LNCAP (cell line): ENCODE data around the gene ORC3.

Experiments
- TF ChIP-seq, protein P1 (sequence below): fragments of 450-650 bp; IDR thresholded peaks from 2 replicates; pipeline ENCODE4 v1.5.1; 2017; ENCODE audit warnings: mild to moderate bottlenecking

ORC3 gene

GRCh38 chr6:87671555-87672029 is 81.7 kb downstream of the ORC3 start:
- TF ChIP-seq, protein P1, sequence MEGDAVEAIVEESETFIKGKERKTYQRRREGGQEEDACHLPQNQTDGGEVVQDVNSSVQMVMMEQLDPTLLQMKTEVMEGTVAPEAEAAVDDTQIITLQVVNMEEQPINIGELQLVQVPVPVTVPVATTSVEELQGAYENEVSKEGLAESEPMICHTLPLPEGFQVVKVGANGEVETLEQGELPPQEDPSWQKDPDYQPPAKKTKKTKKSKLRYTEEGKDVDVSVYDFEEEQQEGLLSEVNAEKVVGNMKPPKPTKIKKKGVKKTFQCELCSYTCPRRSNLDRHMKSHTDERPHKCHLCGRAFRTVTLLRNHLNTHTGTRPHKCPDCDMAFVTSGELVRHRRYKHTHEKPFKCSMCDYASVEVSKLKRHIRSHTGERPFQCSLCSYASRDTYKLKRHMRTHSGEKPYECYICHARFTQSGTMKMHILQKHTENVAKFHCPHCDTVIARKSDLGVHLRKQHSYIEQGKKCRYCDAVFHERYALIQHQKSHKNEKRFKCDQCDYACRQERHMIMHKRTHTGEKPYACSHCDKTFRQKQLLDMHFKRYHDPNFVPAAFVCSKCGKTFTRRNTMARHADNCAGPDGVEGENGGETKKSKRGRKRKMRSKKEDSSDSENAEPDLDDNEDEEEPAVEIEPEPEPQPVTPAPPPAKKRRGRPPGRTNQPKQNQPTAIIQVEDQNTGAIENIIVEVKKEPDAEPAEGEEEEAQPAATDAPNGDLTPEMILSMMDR: no peak

DNA sequence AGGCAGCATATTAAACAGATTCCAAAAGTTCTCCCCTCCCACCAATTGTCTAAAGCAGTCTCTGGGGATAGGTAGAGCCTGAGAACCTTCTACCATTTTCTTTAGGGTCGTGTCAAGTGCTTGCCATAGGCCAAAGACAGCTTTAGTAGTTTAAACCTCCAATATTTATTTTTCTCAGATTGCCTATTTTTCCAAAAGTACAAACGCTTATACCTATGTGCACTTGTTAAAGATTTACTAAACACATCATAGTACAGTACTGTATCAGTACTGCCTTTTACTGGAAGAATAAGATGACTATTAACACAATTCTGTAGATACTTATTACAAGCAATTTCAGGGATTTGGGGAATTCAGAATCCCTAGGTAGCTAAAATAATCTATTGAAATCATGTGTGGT is 82.7 kb downstream of the ORC3 start:
- TF ChIP-seq, protein P1: no peak

DNA sequence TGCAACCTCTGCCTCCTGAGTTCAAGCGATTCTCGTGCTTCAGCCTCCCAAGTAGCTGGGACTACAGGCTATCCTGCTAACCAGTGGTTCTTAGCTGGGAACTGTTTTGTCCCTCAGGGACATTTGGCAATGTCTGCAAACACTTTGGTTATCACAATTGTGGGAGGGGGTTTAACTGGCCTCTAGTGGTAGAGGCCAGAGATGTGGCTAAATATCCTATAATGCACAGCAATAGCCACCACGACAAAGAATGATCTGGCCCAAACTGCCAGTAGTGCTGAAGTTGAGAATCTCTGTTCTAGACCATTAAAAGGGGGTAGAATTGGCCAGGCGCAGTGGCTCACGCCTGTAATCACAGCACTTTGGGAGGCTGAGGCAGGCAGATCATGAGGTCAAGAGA is 83.3 kb downstream of the ORC3 start:
- TF ChIP-seq, protein P1: no peak

- TF ChIP-seq, protein P1: no peak
Observed at GRCh38 chr6:87674290-87674689, 84.4 kb downstream of the ORC3 start.

- TF ChIP-seq, protein P1: no peak
Observed at GRCh38 chr6:87675004-87675681, 85.2 kb downstream of the ORC3 start.

DNA sequence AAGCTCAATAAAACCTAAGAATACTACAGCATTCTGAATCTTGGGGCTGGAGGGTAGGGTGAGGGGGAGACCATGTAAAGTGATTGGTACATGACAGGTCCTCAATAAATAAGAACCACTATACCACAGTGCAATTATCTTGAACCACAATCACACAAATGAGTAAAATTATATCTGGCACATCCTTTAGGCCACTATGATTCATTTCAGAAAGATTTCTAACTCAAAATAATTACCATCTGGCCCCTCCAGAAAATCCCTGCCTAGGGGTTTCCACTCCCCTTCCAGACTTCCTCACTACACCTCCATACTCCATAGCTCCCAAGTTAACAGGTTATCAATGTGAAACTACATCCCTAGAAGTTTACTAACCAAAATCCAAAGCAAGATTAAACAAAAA is 92.4 kb downstream of the ORC3 start:
- TF ChIP-seq, protein P1: no peak

DNA sequence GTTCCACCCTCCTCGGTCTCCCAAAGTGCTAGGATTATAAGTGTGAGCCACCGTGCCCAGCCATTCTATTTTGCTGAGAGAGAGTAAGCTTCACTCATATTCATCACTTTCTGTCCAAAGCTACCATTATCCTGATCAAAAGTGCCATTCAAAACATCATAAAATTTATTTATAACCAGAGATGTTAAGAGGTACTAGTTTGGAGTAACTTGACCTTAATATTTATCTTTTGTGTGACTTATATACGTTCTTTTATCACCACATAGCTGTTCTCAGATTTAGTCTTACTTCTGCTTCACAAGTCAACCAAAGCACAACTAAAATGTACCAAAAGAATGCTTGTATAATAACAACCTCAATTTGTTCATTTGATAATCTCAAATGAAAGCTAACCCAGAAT is 94.0 kb downstream of the ORC3 start:
- TF ChIP-seq, protein P1: no peak
